Measurements from ENCODE around the gene ZC3HAV1L.

DNA sequence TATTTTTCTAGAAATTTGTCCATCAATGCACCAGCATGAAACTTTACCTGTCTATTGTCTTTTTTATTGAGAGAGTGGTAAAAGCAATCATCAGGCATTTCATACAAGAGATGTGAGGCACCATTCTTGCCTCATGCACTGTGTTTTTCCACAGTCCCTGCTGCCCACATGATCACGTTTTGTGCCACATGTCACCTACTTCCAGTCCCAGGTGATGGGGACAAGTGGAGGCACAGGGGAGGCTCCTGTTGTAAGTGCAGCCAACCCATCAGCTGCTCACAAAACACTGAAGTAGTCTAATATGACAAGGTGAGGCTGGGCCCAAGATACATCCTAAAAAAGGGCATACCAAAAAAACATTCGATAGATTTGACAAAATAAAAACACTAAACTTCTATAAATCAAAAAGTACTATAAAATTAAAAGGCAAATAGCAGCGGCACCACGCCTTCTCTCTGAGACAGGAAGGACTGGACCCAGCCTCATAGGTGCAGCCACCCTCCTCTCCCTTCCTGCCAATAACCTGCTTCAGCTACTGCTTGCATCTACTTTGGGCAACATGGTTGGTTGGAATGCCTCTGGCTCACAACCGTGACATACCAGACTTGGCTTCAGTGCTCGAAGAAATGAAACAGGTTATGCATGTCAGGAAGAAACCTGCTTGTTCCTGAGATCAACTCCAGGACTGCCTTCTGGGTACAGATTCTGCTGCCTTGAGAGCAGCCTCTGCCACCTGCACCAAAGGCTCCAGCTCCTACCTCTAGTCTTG is 2.3 kb downstream of the ZC3HAV1L start:
- TF ChIP-seq TARDBP (IDR thresholded peaks at IDR 0.05) (no peak), ELF4 (IDR thresholded peaks at IDR 0.05) (no peak), SUZ12 (IDR thresholded peaks at IDR 0.05) (no peak), L3MBTL2 (conservative IDR thresholded peaks at IDR 0.05) (no peak), FOXA1 (IDR thresholded peaks at IDR 0.05) (no peak), SP1 (IDR thresholded peaks at IDR 0.05) (no peak), HDGF (IDR thresholded peaks at IDR 0.05; ENCODE audit: borderline replicate concordance) (no peak)
- TF ChIP-seq, protein P1, sequence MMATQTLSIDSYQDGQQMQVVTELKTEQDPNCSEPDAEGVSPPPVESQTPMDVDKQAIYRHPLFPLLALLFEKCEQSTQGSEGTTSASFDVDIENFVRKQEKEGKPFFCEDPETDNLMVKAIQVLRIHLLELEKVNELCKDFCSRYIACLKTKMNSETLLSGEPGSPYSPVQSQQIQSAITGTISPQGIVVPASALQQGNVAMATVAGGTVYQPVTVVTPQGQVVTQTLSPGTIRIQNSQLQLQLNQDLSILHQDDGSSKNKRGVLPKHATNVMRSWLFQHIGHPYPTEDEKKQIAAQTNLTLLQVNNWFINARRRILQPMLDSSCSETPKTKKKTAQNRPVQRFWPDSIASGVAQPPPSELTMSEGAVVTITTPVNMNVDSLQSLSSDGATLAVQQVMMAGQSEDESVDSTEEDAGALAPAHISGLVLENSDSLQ (IDR thresholded peaks at IDR 0.05): no peak
